Neural progenitor cell (in vitro differentiated cells): Measurements from ENCODE around the gene IQSEC1. TPM values are rescaled to one million over a fixed set of nuclear protein-coding genes. Genes with fewer than 3 reads are reported as not detected.

ENCODE experiments used
- DNase-seq: peaks from one replicate; pipeline ENCODE4 v3.0.0-alpha.2; 2016; ENCODE audit warnings: low spot score
- H2AFZ ChIP-seq: fragments of 200-600 bp; sonication (generic); replicated peaks from 2 replicates; pipeline ENCODE4 v1.6.1; 2016; ENCODE audit warnings: antibody characterized with exemption
- H3F3A ChIP-seq: fragments of 200-600 bp; sonication (generic); 2 replicates; pipeline ENCODE4 v1.6.1; 2016; ENCODE audit warnings: antibody characterized with exemption, low read depth
- H3K27ac ChIP-seq: fragments of 200-600 bp; sonication (generic); 2 replicates; pipeline ENCODE4 v1.5.1; 2016; ENCODE audit warnings: mild to moderate bottlenecking
- H3K27me3 ChIP-seq: fragments of 200-600 bp; sonication (generic); 2 replicates; pipeline ENCODE4 v1.6.1; 2016; ENCODE audit warnings: mild to moderate bottlenecking, moderate library complexity
- H3K36me3 ChIP-seq: fragments of 200-600 bp; sonication (generic); 2 replicates; pipeline ENCODE4 v1.5.1; 2016
- H3K4me1 ChIP-seq: fragments of 200-600 bp; sonication (generic); 2 replicates; pipeline ENCODE4 v1.6.1; 2016; ENCODE audit warnings: mixed run types
- H3K4me2 ChIP-seq: fragments of 200-600 bp; sonication (generic); 2 replicates; pipeline ENCODE4 v1.6.1; 2016
- H3K4me3 ChIP-seq: fragments of 200-600 bp; sonication (generic); 2 replicates; pipeline ENCODE4 v1.5.1; 2016
- H3K79me2 ChIP-seq: fragments of 200-600 bp; sonication (generic); 2 replicates; pipeline ENCODE4 v1.6.1; 2016; ENCODE audit warnings: low read depth
- H3K9ac ChIP-seq: fragments of 200-600 bp; sonication (generic); 2 replicates; pipeline ENCODE4 v1.6.1; 2016
- H3K9me3 ChIP-seq: fragments of 200-600 bp; sonication (generic); 2 replicates; pipeline ENCODE4 v1.5.1; 2016; ENCODE audit warnings: low read depth
- H4K20me1 ChIP-seq: fragments of 200-600 bp; sonication (generic); 2 replicates; pipeline ENCODE4 v1.6.1; 2016; ENCODE audit warnings: low read depth
- H3K27ac Mint-ChIP-seq: 3 replicates; pipeline ENCODE4 v1.8.0; 2021; ENCODE audit warnings: mixed read lengths
- H3K27me3 Mint-ChIP-seq: 2 replicates; pipeline ENCODE4 v1.8.0; 2022; ENCODE audit warnings: low read depth, mild to moderate bottlenecking, inconsistent platforms, moderate library complexity, mixed read lengths; ENCODE audit not compliant: insufficient read depth
- H3K36me3 Mint-ChIP-seq: 3 replicates; pipeline ENCODE4 v1.8.0; 2021; ENCODE audit warnings: mixed read lengths
- H3K4me1 Mint-ChIP-seq: 3 replicates; pipeline ENCODE4 v1.8.0; 2021; ENCODE audit warnings: mixed read lengths
- H3K4me3 Mint-ChIP-seq: 3 replicates; pipeline ENCODE4 v1.8.0; 2021; ENCODE audit warnings: mild to moderate bottlenecking, moderate library complexity, mixed read lengths
- H3K9me3 Mint-ChIP-seq: 3 replicates; pipeline ENCODE4 v1.8.0; 2020; ENCODE audit warnings: mixed read lengths
- EZH2 ChIP-seq: fragments of 200-600 bp; sonication (generic); IDR thresholded peaks from 2 replicates; pipeline ENCODE4 v1.6.1; 2017; ENCODE audit warnings: antibody characterized with exemption, mild to moderate bottlenecking, moderate library complexity
- EZH2phosphoT487 ChIP-seq: fragments of 200-600 bp; sonication (generic); IDR thresholded peaks from 2 replicates; pipeline ENCODE4 v1.6.1; 2017; ENCODE audit warnings: antibody characterized with exemption
- total RNA-seq: library from RNA; depleted of rRNA; stranded (reverse); fragments of >200 nt; gene quantifications from 2 replicates; pipeline ENCODE4 v1.2.3, GENCODE V29; 2015; ENCODE audit warnings: low replicate concordance
- TF ChIP-seq, protein P1 (sequence below): fragments of 200-600 bp; sonication (generic); IDR thresholded peaks from 2 replicates; pipeline ENCODE4 v1.5.1; 2017; ENCODE audit warnings: antibody characterized with exemption, mild to moderate bottlenecking

IQSEC1 gene
- total RNA-seq, 1 donor from 2014 or later, result 8.9 TPM

DNA sequence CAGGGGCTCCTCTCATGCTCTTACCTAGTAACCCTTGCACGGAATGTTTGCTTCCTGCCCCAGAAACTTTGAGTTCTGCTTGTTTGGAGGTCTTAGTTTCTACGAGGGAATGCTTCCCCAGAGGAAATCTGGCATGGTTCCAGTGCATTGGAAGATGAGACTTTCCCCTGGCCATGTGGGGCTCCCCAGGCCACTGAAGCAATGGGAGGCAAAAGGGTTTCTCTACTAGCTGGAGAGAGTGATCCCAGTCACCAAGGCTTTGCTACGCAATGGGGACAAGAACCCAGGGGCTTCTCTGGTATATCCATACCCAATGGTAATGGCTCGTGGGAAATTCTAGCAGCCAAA is 187.7 kb downstream of the IQSEC1 start:
- no peaks in the 10 kb centered on the region for H3K4me1 ChIP-seq
- no peak for DNase-seq
- Mint-ChIP-seq H3K9me3 (peaks cover 1% of the 10 kb centered on the region), H3K36me3 (no peaks in the 10 kb centered on the region), H3K4me3 (no peak overlapping the region), H3K4me1 (peaks cover 13% of the 10 kb centered on the region), H3K27me3 (peaks cover 4% of the 10 kb centered on the region), H3K27ac (no peak overlapping the region)
- no peak overlapping the region for H3K4me2 ChIP-seq
- peaks cover 29% of the 10 kb centered on the region for H3K27me3 ChIP-seq
- H3K79me2 ChIP-seq, result no peaks in the 10 kb centered on the region
- H3K9ac ChIP-seq, result no peak overlapping the region
- no peak overlapping the region for H2AFZ ChIP-seq
- H3K36me3 ChIP-seq, result no peaks in the 10 kb centered on the region
- H3K9me3 ChIP-seq, result no peaks in the 10 kb centered on the region
- no peaks in the 10 kb centered on the region for H3F3A ChIP-seq
- H4K20me1 ChIP-seq, result no peaks in the 10 kb centered on the region
- no peak overlapping the region for H3K4me3 ChIP-seq
- no peak overlapping the region for H3K27ac ChIP-seq
- TF ChIP-seq EZH2, result no peak
- TF ChIP-seq EZH2phosphoT487, result no peak
- TF ChIP-seq, protein P1, sequence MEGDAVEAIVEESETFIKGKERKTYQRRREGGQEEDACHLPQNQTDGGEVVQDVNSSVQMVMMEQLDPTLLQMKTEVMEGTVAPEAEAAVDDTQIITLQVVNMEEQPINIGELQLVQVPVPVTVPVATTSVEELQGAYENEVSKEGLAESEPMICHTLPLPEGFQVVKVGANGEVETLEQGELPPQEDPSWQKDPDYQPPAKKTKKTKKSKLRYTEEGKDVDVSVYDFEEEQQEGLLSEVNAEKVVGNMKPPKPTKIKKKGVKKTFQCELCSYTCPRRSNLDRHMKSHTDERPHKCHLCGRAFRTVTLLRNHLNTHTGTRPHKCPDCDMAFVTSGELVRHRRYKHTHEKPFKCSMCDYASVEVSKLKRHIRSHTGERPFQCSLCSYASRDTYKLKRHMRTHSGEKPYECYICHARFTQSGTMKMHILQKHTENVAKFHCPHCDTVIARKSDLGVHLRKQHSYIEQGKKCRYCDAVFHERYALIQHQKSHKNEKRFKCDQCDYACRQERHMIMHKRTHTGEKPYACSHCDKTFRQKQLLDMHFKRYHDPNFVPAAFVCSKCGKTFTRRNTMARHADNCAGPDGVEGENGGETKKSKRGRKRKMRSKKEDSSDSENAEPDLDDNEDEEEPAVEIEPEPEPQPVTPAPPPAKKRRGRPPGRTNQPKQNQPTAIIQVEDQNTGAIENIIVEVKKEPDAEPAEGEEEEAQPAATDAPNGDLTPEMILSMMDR, result no peak

DNA sequence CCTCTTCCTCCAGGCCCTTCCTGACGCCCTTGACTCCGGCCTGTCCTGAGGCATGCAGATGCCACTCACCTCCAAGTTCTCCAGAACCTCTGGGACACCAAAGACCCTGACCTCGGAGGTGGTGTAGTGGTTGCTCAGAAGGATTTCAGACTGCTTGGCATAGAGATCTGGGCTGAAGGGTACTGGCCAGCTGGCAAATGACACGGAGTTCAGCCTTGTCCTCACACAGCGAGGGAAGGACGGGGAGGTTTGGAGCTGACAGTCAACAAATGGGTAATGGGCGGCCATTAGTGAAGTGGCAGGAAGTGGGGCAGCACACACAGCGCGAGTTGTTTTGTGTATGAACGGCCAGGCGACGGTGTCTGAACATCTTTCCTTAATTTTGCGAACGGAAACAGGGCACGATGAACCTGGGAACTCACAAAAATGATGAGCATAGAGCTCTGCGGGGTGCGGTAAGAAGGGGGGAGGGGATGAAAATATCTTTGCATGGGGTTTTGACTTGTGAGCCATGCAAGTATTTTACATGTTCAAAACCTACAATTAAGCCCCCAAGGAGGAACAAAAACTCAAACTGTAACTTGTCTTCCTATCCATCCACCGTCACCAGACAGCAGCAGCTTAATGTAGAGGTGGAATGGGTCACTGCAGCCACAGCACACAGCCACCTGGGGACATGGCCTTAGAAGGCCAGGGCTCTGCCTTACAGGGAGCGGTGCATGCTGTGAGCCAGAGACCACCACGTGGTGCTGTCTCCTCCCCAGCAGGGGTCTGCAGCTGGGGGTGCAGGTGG is 188.2 kb downstream of the IQSEC1 start:
- H3K9ac ChIP-seq, result no peak overlapping the region
- TF ChIP-seq EZH2phosphoT487 (no peak), EZH2 (no peak)
- TF ChIP-seq, protein P1, result no peak
- H3K4me2 ChIP-seq, result no peak overlapping the region
- H3K36me3 Mint-ChIP-seq, result no peaks in the 10 kb centered on the region
- H3K4me3 ChIP-seq, result no peak overlapping the region
- no peak for DNase-seq
- H3K27ac ChIP-seq, result no peak overlapping the region
- H3K27me3 Mint-ChIP-seq, result peaks cover 4% of the 10 kb centered on the region
- peak overlapping the region; percentile 1 for H3K27ac Mint-ChIP-seq
- H3K9me3 Mint-ChIP-seq, result peaks cover 1% of the 10 kb centered on the region
- H3K36me3 ChIP-seq, result no peaks in the 10 kb centered on the region
- no peaks in the 10 kb centered on the region for H3K9me3 ChIP-seq
- no peaks in the 10 kb centered on the region for H4K20me1 ChIP-seq
- no peaks in the 10 kb centered on the region for H3K79me2 ChIP-seq
- H3K4me1 Mint-ChIP-seq, result peaks cover 13% of the 10 kb centered on the region
- H3K4me3 Mint-ChIP-seq, result no peak overlapping the region
- no peaks in the 10 kb centered on the region for H3F3A ChIP-seq
- peaks cover 23% of the 10 kb centered on the region for H3K27me3 ChIP-seq
- H3K4me1 ChIP-seq, result no peaks in the 10 kb centered on the region
- H2AFZ ChIP-seq, result no peak overlapping the region

DNA sequence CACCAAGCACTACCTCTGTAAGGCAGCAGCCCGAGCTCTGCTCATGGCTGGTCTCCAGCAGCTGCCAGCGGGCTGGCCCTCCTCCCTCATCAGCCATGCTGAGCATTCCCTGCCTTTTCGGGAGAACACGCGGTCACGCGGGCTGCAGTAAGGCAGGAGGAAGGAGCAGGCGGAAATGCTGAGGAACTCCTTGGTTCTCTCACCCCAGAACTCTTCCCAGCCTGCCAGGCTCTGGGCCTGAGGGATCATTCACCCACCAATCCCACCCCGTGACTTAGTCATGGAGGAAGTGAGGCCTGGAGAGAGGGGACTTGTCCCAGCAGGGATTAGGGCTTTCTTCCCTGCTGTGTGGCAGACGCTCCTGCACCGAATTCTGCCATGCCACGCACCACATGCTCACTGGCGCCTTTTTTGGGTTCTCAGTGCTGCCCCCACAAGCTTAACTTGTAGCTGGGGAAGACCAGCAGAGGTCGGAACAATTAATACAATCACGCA is 189.0 kb downstream of the IQSEC1 start:
- Histone ChIP-seq H3K4me1 (no peaks in the 10 kb centered on the region), H2AFZ (peak overlapping the region; percentile 31), H3K9ac (no peak overlapping the region), H3K4me3 (no peak overlapping the region), H4K20me1 (no peaks in the 10 kb centered on the region), H3K4me2 (no peak overlapping the region), H3K27ac (no peak overlapping the region), H3F3A (no peaks in the 10 kb centered on the region), H3K9me3 (no peaks in the 10 kb centered on the region), H3K36me3 (no peaks in the 10 kb centered on the region), H3K27me3 (peaks cover 17% of the 10 kb centered on the region), H3K79me2 (no peaks in the 10 kb centered on the region)
- H3K9me3 Mint-ChIP-seq, result peaks cover 1% of the 10 kb centered on the region
- TF ChIP-seq EZH2phosphoT487, result no peak
- TF ChIP-seq, protein P1, result no peak
- TF ChIP-seq EZH2, result no peak
- H3K27ac Mint-ChIP-seq, result no peak overlapping the region
- no peak overlapping the region for H3K4me3 Mint-ChIP-seq
- H3K4me1 Mint-ChIP-seq, result peaks cover 15% of the 10 kb centered on the region
- no peak for DNase-seq
- H3K27me3 Mint-ChIP-seq, result peaks cover 4% of the 10 kb centered on the region
- H3K36me3 Mint-ChIP-seq, result no peaks in the 10 kb centered on the region
